Activated CD8-positive, alpha-beta T cell treated with anti-CD3 and anti-CD28 coated beads for 36 hours (primary cell): ENCODE data around the gene TRAF3IP1. TPM values are rescaled to one million over a fixed set of nuclear protein-coding genes. Genes with fewer than 3 reads are reported as not detected.

Experiments
- ATAC-seq: fragments of 200-7000 bp; cut with Tn5 transposase; one replicate; pipeline ENCODE4 v1.10.0; 2021; ENCODE audit warnings: mild to moderate bottlenecking, moderate library complexity
- CTCF ChIA-PET: fragments of 350-600 bp; sonication (Branson Sonifier 250); formaldehyde crosslinking; loops from one replicate; lab custom pipeline; 2021; ENCODE audit warnings: antibody characterized with exemption; lab: Charles Lee
- POLR2A ChIA-PET: fragments of 350-600 bp; sonication (Branson Sonifier 250); formaldehyde crosslinking; loops from one replicate; lab custom pipeline; 2021; ENCODE audit warnings: antibody characterized with exemption; lab: Charles Lee
- DNase-seq: peaks from one replicate; pipeline ENCODE4 v3.0.0-alpha.2; 2020
- H3K27ac Mint-ChIP-seq: one replicate; pipeline ENCODE4 v1.8.0; 2021; ENCODE audit warnings: mild to moderate bottlenecking, mixed read lengths
- H3K27me3 Mint-ChIP-seq: one replicate; pipeline ENCODE4 v1.8.0; 2021; ENCODE audit warnings: mixed read lengths
- H3K36me3 Mint-ChIP-seq: one replicate; pipeline ENCODE4 v1.8.0; 2021; ENCODE audit warnings: low read depth, mixed read lengths
- H3K4me1 Mint-ChIP-seq: one replicate; pipeline ENCODE4 v1.8.0; 2021; ENCODE audit warnings: low read depth, mixed read lengths
- H3K4me3 Mint-ChIP-seq: one replicate; pipeline ENCODE4 v1.8.0; 2021; ENCODE audit warnings: mild to moderate bottlenecking, moderate library complexity, mixed read lengths
- H3K9me3 Mint-ChIP-seq: one replicate; pipeline ENCODE4 v1.8.0; 2021; ENCODE audit warnings: mixed read lengths
- CTCF ChIP-seq: fragments of 200-600 bp; IDR thresholded peaks from one replicate; pipeline ENCODE4 v1.8.0; 2022; ENCODE audit warnings: antibody characterized with exemption, mild to moderate bottlenecking
- intact Hi-C: fragments of 100-400 bp; cut with micrococcal nuclease; formaldehyde crosslinking; loops from one replicate; pipeline ENCODE4 v1.10.0; 2022
- total RNA-seq, 2 experiments: library from RNA; stranded (reverse); gene quantifications; one replicate each; pipeline ENCODE4 v1.2.3, GENCODE V29; 2021

The TRAF3IP1 gene
- total RNA-seq, 2 experiments from 2014 or later: 7.1 to 7.9 TPM

GRCh38 chr2:238338710-238339394 is 18.5 kb downstream of the TRAF3IP1 start:
- no peaks in the 10 kb centered on the region for H3K9me3 Mint-ChIP-seq
- H3K27ac Mint-ChIP-seq: no peak overlapping the region
- H3K36me3 Mint-ChIP-seq: peaks cover 6% of the 10 kb centered on the region
- ChIA-PET CTCF (interaction anchor here (1.0 to 2.0 kb wide), 5 partner anchors 9 to 34 kb away, joined by 3 to 6 read pairs (median 4); no protein-coding TSS in a partner anchor), POLR2A (no interaction called here)
- TF ChIP-seq CTCF: no peak
- peaks cover 4% of the 10 kb centered on the region for H3K4me1 Mint-ChIP-seq
- intact Hi-C loops: no loop called here
- no peak overlapping the region for H3K4me3 Mint-ChIP-seq
- ATAC-seq: no peak
- H3K27me3 Mint-ChIP-seq: no peaks in the 10 kb centered on the region
- DNase-seq: no peak

- ChIA-PET POLR2A (no interaction called here), CTCF (interaction anchor here (1.0 to 2.0 kb wide), 3 partner anchors 9 to 34 kb away, joined by 3 to 4 read pairs (median 3); no protein-coding TSS in a partner anchor)
- Mint-ChIP-seq H3K27ac (no peak overlapping the region), H3K36me3 (peaks cover 5% of the 10 kb centered on the region), H3K4me3 (no peak overlapping the region), H3K9me3 (no peaks in the 10 kb centered on the region), H3K27me3 (no peaks in the 10 kb centered on the region), H3K4me1 (peaks cover 4% of the 10 kb centered on the region)
- ATAC-seq: no peak
- intact Hi-C loops: no loop called here
- DNase-seq: no peak
- no peak for TF ChIP-seq CTCF
These were observed 19.1 kb downstream of the TRAF3IP1 start for GRCh38 chr2:238339395-238339780.

GRCh38 chr2:238339814-238340213 is 19.5 kb downstream of the TRAF3IP1 start:
- Mint-ChIP-seq H3K4me1 (peaks cover 4% of the 10 kb centered on the region), H3K27ac (no peak overlapping the region), H3K27me3 (no peaks in the 10 kb centered on the region), H3K4me3 (no peak overlapping the region), H3K9me3 (no peaks in the 10 kb centered on the region), H3K36me3 (peaks cover 4% of the 10 kb centered on the region)
- DNase-seq (peak; percentile 30), ATAC-seq (peak; percentile 56)
- TF ChIP-seq CTCF: no peak
- POLR2A ChIA-PET: no interaction called here
- CTCF ChIA-PET: interaction anchor here (1.0 to 2.0 kb wide), 3 partner anchors 10 to 35 kb away, joined by 3 to 4 read pairs (median 3); no protein-coding TSS in a partner anchor
- intact Hi-C loops: no loop called here

GRCh38 chr2:238341536-238341935 is 21.2 kb downstream of the TRAF3IP1 start:
- H3K27me3 Mint-ChIP-seq: no peaks in the 10 kb centered on the region
- ATAC-seq (no peak), DNase-seq (no peak)
- H3K4me1 Mint-ChIP-seq: peaks cover 4% of the 10 kb centered on the region
- H3K36me3 Mint-ChIP-seq: peaks cover 4% of the 10 kb centered on the region
- no peak overlapping the region for H3K27ac Mint-ChIP-seq
- POLR2A ChIA-PET: interaction anchor here (0.6 kb wide), 1 partner anchor 1639 kb away, joined by 3 read pairs; no protein-coding TSS in a partner anchor
- no peak for TF ChIP-seq CTCF
- CTCF ChIA-PET: interaction anchor here (0.9 to 2.1 kb wide), 3 partner anchors 12 to 77 kb away, joined by 3 to 5 read pairs (median 3); no protein-coding TSS in a partner anchor
- H3K4me3 Mint-ChIP-seq: no peak overlapping the region
- H3K9me3 Mint-ChIP-seq: no peaks in the 10 kb centered on the region
- intact Hi-C loops: no loop called here

GRCh38 chr2:238344035-238344434 is 23.7 kb downstream of the TRAF3IP1 start:
- TF ChIP-seq CTCF: no peak
- Mint-ChIP-seq H3K36me3 (peaks cover 2% of the 10 kb centered on the region), H3K27ac (no peak overlapping the region), H3K4me3 (no peak overlapping the region), H3K4me1 (peaks cover 4% of the 10 kb centered on the region), H3K9me3 (no peaks in the 10 kb centered on the region), H3K27me3 (no peaks in the 10 kb centered on the region)
- ChIA-PET CTCF (interaction anchor here (1.3 kb wide), 2 partner anchors 27 to 81 kb away, joined by 3 to 4 read pairs; no protein-coding TSS in a partner anchor), POLR2A (no interaction called here)
- no peak for ATAC-seq
- intact Hi-C loops: no loop called here
- no peak for DNase-seq
